ENCODE measurements around the gene PNMA6F.

GRCh38 chrX:153361781-153362397 is 40.3 kb upstream of the PNMA6F start:
- TF ChIP-seq CTCF (IDR thresholded peaks at IDR 0.05; ENCODE audit: insufficient read depth, low read depth, low read length) (no peak), EZH2 (IDR thresholded peaks at IDR 0.05; ENCODE audit: insufficient read depth, low read length) (no peak)

All from astrocyte (in vitro differentiated cells and primary cell).